GM21825 (cell line): ENCODE measurements around the gene NFIX.

Experiments
- ATAC-seq: cut with Tn5 transposase; IDR thresholded peaks from one replicate; pipeline ENCODE4 v1.9.1; 2021; ENCODE audit warnings: mild to moderate bottlenecking, moderate library complexity; ENCODE audit not compliant: unreplicated experiment

Gene NFIX

DNA sequence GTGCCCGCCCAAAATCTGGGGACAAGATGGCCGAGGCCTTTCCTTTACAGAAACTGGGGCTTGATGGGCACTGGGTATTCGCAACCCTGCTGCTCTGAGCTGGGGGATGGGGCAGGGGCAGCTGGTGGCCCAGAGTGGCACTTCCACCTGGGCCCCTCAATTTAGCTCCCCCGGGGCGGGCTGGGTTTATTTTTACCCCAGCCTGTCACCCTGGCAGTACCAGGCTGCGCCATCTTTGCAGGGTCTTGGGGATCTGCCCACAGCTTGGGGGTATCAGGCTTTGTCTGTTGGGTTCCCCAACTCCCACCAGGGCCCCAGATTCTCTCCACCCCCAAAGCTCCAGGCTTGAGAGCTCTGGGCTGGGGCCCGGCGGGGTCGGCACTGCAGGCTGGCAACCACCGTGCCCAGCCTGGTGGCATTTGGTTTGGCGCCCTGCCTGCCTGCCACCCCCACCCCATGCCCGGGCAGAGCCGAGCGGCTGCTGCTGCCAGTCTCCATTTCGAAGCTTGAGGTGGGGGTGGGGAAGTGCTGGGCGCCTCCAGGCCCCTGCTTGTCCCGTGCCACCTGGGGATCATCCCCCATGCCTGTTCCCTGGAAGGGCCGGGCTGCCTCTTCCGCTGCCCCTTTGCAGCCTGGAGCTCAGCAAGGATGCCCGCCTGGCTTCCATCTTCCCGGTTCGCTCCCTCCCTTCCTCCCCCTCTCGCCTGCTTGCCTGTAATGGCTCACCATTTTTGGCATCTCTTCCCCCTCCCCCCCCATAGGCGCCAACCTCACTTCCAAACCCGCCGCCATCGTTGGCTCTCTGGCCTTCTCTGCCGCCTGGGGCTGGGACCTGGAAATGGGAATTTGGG, 11.4 kb downstream of the NFIX start:
- no peak for ATAC-seq

DNA sequence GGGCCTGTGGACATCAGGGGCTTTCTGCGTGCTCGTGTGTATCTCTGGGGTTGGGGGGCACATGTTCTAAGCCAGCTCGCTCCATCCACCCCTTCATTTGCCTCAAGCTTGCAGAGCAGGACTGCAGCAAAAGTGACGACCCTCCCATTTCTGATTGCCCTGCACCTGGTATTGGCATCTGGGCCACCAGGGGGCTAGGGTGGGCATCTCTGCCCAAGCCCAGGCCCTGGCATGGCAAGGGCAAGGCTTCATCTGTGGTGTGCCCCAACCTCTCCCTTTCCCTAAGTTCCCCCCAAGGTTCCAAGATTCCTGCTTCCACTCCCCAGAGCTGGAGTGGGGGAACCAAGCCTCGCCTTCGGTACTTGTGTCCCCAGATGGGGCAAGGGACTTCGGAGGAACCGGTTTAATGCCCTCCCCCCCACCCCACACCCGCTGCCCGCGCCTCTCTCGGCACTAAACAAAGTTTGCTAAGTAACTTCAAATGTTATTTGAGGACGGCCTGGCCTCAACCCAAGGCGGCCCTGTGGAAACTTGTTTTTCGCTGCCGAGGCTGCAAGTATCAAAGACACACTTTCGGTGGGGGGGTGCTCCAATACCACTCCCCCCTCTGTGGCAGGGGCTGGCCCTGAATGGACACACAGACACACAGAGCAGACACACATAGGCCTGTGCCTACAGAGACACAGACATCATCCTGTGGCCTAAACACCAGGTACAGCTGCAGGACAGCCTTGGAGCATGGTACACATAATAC, 12.2 kb downstream of the NFIX start:
- no peak for ATAC-seq

DNA sequence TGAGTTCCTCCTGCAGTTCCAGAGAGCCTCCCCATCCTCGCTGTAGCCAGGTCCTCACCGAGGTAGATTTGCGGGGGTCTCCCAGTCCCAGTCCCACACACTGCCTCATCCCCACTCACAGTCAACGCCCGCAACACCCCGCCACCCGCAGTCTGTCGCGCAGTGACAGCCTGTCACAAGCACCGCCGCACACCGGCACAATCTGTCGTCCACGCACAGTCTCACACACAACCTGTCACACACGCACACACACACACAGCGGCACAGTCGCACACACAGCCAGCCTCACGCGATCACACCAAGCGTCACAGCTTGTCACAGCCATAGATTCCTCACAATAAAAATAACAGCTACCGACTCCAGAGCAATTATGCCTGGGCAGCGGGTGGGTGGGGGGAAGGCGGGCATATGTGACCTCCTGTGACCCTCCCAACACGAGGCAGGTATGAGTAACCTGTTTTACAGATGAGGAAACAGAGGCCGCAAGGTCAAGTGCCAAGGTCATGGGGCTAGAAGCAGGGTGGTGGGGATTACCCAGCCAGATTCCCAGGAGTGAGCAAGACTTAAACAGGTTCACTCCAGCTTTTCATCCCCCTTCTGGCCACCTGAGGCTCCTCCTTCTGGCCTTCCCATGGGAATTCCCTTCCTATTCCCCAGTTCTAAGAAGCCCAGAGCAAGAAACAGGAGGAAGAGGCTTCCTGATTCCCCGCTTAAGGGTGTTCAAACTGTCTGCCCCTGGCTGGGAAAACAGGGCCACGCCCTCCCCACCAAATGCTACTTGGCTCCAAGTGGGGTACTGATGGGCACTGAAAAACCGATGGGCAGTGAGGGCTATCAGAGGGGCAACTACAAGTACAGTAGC, 13.9 kb downstream of the NFIX start:
- no peak for ATAC-seq

DNA sequence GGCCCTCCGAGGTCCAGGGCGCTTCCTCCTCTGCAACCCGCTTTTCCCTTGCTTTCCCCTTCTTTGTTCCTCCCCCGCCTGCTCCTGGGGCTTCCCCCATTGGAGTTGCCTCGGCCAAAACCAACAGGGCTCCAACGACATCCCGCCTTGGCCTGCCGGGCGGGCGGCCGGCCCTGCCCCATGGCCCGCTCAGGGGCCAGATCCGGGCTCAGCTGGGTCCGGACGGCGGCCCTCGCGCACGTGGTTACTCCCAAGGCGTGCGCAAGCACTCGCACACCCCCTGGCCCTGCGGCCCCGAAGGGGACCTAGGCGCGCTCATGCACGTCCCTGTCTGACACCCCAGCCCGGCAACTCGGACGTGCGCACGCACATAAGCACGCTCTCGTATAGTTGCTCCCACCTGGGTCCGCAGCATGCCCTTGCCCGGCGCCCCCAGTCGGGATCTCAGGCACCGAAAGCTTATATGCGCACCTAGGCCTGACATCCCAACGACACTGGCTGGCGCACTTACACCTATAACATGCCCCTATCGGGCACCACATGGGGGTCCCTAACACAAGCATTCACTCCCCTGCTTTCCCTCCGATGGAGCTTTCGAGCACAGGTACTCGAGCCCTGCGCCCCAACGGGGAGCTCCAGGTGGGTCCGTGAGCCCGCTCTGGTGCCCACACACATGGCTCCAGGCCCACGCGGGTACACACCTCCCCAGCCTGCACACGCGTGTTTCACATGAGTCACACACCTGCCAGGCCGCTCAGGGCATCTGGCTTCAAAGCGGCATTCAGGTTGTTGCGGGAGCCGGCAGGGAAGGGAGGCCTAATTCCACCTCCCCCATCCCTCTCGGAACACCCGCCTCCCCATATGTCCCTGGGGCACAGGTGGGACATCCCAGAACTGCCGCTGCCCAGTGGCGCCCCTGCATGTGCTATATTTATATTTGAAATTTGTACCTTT, 15.0 kb downstream of the NFIX start:
- no peak for ATAC-seq

DNA sequence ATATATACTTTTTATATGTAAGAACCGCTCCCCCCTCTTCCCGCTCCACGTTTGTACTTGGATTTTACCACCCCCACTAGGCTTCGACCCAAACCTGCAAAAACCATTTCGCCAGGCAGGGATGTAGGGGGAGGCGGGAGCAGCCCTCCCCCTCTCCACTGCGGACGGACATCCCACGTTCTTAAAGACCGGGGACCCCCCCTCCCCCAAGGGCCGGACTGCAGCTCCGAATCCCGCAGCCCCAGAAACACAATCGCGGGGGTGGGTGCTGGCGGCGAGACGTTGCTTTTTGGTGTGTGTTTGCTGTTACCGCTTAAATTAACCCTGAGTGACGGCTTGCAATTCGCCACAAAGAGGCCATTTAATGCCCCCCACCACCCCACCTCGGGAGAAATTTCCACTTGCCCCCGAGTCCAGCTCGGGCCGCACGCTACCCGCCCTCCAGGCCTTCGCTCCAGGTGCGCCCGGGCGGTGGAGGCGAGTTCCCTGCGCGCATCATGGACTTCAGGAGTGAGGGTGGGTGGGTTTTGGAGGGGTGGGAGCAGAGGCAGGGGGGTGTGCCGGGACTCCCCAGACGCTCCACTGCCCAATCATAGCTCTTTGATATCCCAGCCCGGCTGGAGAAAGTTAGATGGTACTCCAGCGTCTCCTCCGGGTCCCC, 15.8 kb downstream of the NFIX start:
- no peak for ATAC-seq

DNA sequence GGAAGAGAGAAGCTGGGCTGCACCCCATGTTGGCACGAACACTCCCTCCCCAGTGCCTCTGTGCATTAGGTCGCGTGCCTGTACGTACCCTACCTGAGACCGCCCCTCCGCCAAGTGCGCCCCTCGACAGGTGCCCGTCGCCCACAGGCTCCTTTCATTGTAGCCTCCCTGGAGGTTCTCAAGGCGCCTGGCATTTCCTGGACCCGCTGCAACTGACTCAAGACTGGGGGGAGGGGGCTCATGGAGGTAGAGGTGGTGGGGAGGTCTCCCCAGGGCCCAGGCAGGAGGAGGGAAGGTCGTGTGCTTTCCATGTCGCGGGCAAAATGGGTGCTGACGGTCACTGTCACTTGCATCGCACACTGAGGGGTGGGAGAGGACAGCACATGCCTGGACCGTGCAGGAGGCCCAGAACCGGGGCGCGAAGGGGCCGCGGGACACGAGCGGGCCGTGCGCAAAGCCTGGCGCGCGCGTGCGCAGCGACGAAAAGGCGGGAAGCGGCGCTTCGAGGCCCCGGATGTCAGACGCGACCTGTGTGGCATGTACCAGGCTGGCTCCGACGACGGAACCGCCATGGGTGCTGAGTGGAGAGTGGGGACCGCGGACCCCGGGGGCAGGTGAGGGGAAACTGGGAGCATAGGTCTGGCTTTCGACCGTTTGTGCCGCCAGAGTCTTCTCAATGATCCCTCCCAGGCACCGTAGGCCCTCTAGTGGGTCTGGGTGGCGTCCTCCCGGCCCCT, 16.5 kb downstream of the NFIX start:
- no peak for ATAC-seq

DNA sequence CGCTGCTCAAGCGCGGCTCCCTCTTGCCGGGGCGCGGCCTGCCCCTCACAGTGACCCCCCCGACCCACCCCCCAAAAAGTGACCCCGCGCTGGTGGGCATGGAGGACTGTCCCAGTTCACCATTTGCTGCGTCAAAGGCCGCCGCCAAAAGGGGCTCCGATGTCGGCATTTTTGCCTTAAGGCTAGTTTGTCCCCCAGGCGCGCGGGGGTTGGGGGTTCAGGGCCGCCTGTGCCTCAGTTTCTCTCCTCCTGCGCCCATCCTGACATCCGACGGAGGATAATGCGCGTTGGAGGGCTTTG, 17.1 kb downstream of the NFIX start:
- ATAC-seq = no peak

DNA sequence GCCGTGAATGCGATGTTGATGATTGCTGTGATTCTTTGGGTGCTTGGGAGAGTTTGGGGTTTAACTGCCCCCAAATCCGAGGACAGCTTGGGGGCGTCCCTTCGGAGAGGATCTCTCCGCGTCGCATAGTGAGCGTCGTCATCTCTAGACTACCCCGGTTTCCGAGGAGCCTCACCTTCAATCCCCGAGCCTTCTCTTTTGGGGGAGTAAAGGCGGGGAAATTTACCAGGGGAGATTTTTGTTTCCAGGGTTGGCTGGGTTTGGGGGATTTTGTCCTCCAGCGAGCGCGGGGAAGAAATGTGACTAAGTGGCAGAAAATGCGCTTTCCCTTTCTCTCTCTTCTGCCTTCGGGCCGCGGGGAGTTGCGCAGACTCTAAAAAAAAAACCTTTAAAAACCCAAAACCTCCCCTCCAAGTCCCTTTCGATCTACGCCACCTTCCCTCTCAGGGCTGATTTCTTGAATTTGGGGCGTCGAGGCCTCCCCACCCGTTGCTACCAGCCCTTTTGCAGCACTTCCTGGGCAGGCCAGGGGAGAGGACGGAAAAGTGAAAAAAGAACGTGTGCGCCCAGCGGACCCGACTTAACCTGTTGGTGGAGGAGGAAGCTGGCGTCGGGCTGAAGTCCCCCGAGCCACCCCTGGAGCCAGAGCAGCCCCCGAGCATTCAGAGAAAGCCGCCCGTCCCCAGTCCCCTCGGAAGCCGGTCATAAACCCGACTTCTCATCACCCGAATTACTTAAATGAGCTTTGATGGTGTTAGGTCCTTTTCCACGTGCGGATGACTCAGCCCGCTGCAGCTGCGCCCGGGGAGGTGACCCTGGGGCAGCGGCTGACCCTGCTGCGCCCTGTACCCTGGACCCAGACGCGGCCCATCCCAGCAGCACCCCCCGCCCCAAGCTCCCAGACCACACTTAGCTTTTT, 17.7 kb downstream of the NFIX start:
- no peak for ATAC-seq

DNA sequence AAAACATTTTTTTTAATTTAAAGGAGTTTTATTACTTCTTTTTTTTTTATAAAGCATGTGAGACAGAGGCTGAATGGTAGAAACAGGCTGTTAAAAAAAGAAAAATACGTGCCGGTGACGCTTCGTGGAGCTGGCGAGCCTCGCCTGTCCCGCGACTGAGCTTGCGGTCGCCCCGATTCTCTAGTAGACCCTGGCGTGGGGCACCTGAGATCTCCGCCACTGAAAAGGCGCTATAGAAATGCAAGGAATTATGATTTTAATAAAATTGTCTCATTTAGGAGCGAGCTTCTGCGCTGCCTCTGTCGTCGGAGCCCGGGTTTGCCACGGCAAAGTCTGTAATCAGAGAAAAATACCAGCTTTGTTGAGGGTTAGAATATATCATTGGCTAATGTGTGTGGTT, 18.4 kb downstream of the NFIX start:
- no peak for ATAC-seq

DNA sequence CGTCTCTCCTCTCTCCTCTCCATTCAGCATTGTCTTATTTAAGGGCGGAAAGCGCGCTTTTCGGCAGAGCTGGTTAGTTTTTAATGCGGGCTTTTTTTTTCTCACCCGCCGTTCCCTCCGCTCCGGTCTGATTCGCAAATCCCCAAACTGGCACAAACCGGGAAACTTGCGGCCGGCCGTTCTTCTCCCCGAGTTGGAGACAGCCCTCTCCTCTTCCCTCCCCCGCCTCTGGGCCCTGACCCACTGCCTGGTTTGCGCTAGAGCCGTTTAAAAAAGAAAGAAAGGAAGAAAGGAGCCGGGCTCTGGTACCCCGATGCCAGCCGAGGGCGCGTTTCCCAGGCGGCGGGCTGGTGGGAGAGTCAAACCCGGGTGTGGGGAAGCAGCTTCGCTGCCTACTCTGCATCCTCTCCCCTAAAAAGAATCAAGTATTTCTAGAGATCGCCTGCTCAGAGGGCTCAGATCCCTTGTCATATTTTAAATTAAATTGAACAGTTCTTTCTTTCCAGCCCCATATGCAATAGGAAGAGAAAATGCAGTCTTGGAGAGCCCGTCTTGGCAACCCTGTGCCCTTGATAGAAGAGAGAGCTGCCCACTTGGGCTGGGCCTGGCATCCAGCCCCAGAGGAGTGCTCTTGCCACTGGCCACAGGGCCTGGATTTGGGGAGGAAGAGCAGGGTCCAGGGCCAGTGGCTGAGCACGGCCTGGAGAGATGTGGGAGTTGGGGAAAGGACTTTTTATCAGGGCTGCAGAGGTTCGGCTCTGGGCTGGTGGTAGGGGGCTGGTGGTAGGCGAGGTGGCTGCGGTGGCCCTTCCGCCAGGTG, 19.0 kb downstream of the NFIX start:
- ATAC-seq = no peak

DNA sequence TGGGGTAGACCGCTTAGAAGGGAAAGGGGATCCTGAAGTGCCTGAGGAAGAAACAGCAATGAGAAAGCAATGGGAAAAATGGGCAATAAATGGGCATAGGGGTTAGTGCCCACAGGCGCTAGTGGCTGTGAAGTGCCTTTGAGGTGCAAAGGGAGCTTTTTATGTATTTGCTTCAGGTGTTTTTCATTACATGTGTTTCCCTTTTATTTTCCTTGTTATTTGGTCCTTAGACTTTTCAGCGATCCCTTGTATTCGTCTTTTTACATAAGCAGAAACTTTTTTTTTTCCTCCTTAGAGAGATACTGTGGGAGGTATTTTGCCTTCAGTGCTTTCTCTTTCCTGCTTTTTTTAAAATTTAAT, 19.6 kb downstream of the NFIX start:
- ATAC-seq = no peak

DNA sequence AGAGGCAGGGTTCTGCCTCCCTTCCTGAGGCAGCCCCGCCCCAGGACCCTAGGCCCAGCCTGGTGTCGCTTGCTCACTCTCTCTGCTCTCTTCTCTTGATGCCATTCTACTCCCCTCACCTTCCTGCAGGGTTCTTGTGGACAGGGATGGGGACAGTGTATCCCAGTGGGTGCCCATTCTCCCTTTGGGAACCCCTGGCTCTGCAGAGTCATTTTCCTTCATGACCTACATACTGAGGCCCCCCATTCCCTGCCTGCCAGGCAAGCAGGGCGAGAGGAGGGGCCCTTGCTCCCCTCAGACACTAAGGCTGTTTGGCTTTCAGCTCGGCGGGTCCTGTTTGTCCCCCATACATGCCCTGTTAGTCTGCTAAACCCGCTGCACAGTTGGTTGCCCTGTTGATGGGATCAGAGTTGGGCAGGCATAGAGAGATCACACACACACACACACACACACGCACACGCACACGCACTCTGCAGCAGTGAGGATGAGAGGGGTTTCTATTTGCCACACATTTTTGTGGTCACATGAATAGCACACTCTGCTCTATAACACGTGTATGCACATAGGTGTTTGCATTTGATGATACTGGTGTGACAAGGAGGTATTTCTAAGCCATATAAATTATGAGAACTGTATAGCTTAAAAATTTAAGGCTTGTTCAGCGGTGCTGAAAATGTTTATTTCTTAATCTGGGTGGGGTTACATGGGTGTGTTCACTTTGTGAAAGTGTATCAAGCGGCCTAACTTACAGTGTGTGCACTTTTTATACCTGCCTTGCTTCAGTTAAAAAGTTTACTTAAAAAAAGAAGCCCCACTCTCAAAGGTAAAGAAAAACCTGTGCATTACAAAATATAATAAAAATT, 20.3 kb downstream of the NFIX start:
- ATAC-seq = no peak

DNA sequence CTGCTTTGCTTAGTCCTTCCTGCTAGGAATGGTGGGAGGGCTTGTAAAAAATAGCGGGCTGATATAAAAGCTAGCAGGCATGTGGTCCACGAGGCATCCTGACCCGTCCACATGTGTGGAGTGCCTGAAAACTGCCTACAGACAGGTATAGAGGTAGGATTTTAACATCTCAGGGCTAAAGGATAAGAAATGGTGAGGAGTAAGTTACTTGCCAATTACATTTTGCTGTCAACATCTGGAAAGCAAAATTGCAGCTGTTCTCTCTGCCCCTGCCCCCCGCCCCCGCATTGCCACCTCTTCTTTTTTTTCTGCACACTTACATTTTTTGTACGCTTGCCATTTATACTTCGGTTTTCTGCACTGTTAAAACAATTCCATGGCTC, 21.0 kb downstream of the NFIX start:
- no peak for ATAC-seq

DNA sequence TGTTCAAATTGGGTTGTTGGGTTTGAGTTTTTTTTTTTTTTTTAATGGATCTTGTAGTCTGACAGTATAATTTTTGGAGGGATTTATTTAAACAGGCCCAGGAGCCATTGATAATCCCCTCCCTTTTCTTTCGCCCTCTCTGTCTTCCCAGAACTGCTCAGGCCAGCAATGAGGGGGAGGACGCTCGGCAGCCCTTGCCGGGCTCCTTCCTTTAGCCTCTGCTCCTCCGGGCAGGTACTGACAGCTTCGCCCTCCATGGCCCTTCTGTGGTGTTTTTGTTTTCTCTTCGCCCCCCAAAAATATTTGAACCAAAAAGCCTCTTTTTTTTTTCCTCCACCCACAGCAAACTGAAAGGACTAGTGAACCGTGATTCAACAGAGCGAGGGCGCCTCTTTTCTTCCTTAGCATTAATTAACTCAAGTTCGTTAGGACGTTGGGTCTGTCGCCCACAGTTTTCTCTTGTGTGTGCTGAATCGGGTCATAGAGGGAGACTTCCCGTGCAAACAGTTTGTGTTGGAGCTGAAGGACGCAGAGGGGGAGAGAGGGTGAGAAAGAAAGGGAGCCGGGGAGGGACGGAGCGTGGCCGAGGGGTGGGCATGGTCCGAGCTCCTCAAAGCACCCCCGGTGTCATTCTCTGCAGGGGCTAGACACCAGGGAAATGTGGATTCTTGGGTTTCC, 21.5 kb downstream of the NFIX start:
- no peak for ATAC-seq

DNA sequence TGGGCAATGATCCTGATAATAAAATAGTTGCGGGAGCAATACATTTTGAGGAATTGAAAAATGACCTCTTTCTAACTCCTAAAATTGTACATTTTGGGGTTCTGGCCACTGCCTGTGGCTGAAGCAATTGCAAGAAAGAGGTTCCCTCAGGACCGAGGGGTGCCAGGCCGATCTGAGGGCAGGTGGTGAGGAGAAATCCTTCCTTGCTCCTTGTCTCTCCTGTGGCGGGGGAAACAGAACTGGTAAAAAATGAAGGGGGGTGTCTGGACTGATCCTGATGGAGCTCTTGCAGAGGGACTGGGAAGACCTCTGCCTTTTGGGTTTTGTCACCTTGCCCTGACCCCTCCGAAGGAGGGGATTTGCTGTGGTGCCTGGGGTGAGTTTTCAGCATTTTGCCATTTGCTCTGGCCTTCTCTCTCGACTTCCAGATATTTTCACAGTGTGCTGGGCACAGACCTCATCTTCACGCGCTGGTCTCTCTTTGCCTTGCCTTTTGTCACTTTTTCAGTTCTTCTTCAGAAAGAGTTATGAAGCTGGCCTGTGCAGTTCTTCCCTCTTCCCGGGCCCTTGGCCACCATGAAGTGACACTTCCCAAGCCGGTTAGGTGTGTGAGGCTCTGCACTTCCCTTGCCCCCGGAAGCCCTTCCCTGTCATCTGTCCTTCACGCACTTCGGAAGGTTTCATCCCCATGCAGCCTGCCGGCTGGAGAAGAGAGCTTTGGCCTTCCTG, 22.2 kb downstream of the NFIX start:
- no peak for ATAC-seq
